Epithelial cell of esophagus (primary cell): ENCODE results near the gene BICC1.

ENCODE experiments used
- DNase-seq: peaks from one replicate; pipeline ENCODE4 v3.0.0; 2010; ENCODE audit warnings: low read depth
- H3K4me3 ChIP-seq: 2 replicates; pipeline ENCODE4 v1.5.1; 2011; ENCODE audit warnings: mild to moderate bottlenecking, low read length, control low read depth
- TF ChIP-seq, protein P1 (sequence below): IDR thresholded peaks from 2 replicates; pipeline ENCODE4 v1.5.1; 2011; ENCODE audit warnings: low read depth, mild to moderate bottlenecking, low read length, control low read depth, inconsistent platforms; ENCODE audit not compliant: insufficient read depth; ENCODE audit errors: missing control alignments

The BICC1 gene

DNA sequence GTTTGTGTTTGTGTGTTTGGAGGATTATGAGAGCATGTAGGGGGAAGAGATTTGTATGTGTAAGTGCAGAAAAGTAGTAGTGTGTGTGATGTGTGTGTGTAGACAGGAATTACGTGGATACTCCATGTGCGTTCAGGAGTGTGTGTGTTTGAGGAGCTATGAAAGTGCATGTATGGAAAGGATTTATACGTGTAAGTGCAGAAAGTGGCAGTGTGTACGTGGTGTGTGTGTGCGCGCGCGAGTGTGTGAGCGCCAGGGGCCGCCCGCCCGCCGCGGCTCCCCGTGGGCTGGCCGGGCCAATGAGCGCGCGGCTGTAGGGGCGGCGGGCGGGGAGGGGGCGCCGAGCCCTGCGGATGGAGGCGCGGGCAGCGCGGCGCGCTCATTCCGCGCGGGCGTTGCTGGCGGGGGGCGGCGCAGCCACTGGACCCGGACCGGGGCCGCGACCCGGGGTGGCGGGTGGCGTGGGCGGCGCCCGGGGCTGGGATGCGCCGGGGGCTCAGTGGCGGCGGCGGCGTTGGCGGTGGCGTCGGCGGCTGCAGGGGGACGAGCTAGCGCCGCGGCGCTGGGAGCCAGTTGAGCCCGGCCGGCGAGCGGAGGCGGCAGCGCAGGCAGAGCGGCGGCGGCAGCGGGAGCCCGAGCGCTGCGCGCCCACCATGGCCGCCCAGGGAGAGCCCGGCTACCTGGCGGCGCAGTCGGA lies at the start of gene BICC1:
BICC1 (plus strand) TSS at position 382 of the 697 bp plus-strand sequence; CDS start at position 654, 272 bp downstream.
- H3K4me3 ChIP-seq = peak within 1 kb of the TSS; percentile 61
- TF ChIP-seq, protein P1, sequence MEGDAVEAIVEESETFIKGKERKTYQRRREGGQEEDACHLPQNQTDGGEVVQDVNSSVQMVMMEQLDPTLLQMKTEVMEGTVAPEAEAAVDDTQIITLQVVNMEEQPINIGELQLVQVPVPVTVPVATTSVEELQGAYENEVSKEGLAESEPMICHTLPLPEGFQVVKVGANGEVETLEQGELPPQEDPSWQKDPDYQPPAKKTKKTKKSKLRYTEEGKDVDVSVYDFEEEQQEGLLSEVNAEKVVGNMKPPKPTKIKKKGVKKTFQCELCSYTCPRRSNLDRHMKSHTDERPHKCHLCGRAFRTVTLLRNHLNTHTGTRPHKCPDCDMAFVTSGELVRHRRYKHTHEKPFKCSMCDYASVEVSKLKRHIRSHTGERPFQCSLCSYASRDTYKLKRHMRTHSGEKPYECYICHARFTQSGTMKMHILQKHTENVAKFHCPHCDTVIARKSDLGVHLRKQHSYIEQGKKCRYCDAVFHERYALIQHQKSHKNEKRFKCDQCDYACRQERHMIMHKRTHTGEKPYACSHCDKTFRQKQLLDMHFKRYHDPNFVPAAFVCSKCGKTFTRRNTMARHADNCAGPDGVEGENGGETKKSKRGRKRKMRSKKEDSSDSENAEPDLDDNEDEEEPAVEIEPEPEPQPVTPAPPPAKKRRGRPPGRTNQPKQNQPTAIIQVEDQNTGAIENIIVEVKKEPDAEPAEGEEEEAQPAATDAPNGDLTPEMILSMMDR = no peak
- peak; percentile 39 for DNase-seq

GRCh38 chr10:58464956-58465355 lies 47.7 kb upstream of the BICC1 start:
- no peak overlapping the region for H3K4me3 ChIP-seq
- no peak for DNase-seq
- TF ChIP-seq, protein P1 = no peak

GRCh38 chr10:58465629-58466028 lies 47.0 kb upstream of the BICC1 start:
- peak; percentile 15 for DNase-seq
- TF ChIP-seq, protein P1 = no peak
- H3K4me3 ChIP-seq = no peak overlapping the region

DNA sequence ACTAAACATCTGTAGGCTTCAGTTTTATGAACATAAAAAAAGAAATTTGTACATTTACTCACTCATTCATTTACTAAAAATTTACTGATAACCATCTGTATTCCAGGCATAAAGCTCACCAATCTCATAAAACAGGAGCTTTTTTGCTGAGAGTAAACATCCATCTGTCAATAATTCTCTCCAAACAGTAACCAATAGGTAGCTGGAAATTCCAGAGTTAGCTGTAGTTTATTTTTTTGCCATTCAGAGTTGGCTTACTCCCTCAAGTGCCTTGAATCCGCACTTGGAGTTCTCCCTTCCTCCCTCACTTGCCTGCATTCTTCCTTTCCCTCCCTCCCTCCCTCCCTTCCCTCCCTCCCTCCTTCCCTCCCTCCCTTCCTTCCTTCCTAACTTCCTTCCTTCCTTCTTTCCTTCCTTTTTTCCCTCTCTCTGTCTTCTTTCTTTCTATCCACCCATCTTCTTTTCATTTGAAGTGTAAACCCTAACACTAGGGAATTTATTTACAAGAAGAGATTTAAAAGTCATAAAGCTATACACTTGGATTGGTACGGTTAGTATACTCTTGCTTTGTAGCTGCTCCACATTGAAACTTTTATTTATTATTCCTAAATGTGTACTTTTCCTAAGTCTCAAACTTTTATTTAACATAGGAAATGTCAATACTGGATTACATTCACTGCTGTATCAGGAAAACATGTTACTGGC lies 44.6 kb upstream of the BICC1 start:
- no peak for DNase-seq
- no peak overlapping the region for H3K4me3 ChIP-seq

DNA sequence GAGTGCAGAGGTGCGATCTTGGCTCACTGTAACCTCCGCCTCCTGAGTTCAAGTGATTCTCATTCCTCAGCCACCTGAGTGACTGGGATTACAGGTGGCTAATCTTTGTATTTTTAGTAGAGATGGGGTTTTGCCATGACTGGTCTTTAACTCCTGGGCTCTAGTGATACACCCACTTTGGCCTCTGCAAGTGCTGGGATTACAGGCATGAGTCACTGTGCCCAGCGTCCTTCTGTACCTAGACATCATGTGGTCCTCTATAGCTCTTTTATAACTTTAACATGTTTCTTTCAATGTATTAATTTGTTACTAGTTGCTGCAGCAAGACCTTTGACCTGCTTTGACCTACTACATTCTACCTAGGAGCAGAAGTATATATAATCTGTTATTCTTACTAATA lies 38.7 kb upstream of the BICC1 start:
- no peak overlapping the region for H3K4me3 ChIP-seq
- TF ChIP-seq, protein P1 = no peak
- DNase-seq = peak; percentile 57

More for the DNA sequence above, 44.6 kb upstream of the BICC1 start:
- TF ChIP-seq, protein P1 = no peak

DNA sequence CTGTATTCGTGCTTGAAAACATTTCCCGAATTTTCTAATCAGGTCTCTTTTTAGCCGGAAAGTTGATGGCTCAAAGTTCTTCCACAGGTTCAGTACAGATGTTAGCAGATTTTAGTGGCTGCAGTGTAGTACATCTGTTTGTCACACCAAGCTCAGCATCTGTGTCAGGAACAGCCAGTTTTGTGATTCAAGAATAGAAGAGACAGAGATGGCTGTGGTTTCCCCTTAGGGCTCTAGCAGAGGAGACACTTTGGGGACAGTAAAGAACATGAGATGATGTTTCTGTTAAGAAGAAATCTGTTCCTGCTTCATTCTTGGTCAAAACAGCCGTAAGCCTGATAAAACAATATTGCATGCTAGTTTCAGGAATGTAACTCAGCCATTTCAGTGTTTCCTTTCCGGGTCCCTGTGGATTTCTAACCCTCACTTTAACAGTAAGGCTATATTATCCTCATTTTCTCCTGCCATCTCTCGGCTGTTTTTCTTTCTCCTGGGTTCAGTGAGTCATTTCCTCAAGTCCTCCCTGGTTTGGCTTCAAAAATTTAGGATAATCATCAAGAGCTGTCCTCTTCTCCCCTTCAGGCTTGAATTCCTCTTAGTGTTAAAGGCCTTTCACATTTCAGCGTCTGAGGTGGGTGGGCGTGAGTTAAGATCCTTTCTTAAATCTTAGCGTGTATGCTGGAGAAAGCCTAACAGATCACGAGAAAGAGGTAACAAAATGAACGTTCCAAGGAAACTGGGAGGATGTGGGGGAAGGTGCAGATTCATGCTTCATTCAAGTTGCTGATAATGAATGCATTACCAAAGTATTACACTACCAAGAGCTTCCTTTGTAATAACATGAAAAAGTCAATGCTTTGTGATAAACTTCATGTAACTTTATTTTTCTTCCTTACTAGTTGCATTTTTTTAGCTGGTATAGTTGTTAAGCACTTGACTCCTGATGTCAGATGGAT lies 37.1 kb upstream of the BICC1 start:
- no peak overlapping the region for H3K4me3 ChIP-seq
- no peak for DNase-seq

More for the DNA sequence above, 37.1 kb upstream of the BICC1 start:
- TF ChIP-seq, protein P1 = no peak
